ENCODE measurements around the gene NFE2L1. TPM values are rescaled to one million over a fixed set of nuclear protein-coding genes. Genes with fewer than 3 reads are reported as not detected.
A peak's percentile ranks its signal among the peaks of the same experiment; 100 is the strongest.
"Not testable (repeated sequence)": the region's sequence is repeated elsewhere in the genome, so short reads cannot be mapped to it uniquely, and the experiment has no call there.

NFE2L1 gene
- polyA plus RNA-seq, 1 donor, result 302 TPM

DNA sequence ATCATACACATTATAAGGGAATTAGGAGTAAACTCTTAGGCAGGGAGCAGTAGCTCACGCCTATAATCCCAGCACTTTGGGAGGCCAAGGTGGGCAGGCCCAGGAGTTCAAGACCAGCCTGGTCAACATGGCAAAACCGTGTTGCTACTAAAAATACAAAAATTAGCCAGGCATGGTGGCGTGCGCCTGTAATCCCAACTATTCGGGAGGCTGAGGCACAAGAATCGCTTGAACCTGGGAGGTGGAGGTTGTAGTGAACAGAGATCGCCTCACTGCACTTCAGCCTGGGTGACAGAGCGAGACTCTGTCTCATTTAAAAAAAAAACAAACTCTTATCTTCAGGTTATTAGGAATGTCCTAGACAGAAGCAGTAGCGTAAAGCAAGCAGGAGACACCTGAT, 24.7 kb downstream of the NFE2L1 start:
- DNase-seq, result not testable (repeated sequence)

DNA sequence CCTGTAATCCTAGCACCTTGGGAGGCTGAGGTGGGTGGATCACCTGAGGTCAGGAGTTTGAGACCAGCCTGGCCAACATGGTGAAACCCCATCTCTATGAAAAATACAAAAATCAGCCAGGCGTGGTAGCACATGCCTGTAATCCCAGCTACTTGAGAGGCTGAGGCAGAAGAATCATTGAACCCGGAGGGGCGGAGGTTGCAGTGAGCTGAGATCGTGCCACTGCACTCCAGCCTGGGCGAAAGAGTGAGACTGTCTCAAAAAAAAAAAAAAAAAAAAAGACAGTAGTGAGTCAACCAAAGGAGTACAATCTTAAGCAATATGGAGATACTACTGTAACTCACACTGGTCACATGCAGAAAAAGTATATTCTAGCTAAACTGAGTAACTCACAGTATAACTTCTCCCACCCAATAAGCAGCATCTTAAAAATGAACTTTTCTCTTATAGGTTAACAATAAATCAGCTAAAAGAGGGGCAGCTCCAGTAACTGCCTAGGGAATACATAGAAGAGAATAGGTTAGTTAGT, 25.5 kb downstream of the NFE2L1 start:
- not testable (repeated sequence) for DNase-seq

DNA sequence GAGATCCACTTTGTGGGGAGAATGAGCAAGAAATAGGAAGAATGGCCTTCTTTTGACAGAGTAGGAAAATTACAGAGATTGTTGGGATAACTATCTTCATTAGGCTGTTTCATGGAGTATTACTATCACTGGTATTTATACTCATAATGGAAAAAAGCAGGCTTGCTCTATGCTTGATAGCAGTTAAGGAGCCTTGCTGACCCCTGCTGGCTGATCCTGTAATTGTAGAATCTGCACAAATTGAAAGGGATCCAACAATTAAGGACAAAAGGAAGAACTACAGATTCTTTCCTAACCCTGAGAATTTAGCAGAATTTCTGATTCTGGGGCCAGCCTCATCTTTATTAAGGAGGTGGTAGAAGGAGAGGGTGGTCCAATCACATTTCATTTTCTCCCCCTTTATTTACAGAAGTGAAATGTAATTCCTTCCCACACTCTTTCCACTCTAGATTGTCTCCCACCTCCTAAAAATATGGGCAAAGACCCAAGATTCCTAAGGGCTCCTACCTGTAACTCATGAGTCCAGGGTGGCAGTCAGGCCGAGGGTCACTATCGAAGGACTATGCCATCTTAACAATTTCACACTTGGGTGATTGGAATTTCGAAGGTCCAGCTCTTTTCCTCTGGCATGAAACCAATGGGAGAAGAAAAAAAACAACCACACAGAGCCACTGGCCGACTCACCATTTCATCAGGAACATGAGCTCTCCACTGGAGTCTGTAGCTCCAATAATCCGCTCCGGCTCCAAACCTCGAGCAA, 26.3 kb downstream of the NFE2L1 start:
- DNase-seq, result peak; percentile 84

DNA sequence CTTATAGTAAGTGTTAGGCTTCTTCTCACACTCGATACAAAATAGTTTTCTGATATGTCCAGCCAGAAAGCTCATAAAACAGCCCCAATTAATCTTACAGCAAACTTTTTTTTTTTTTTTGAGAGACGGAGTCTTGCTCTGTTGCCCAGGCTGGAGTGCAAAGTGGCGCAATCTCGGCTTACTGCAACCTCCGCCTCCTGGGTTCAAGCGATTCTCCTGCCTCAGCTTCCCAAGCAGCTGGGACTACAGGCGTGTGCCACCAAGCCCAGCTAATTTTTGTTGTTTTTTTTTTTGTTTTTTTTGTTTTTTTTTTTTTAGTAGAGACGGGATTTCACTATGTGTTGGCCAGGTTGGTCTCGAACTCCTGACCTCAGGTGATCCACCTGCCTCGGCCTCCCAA, 29.0 kb downstream of the NFE2L1 start:
- DNase-seq, result not testable (repeated sequence)

DNA sequence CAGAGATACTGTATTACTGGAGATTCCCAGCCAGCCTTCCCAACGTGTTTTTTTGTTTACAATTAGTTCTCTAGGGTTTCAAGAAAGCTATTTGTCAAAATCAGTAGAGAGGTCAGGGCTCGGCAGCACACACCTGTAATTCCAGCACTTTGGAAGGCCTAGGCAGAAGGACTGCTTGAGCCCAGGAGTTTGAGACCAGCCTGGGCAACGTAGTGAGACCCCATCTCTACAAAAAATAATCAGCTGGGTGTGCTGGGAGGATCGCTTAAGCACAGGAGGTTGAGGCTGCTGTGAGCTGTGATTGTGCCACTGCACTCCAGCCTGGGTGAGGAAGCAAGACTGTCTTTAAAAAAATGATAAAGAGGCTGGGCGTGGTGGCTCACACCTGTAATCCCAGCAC, 33.7 kb downstream of the NFE2L1 start:
- no peak for DNase-seq

- no peak for DNase-seq
These were observed 36.8 kb downstream of the NFE2L1 start for GRCh38 chr17:48084932-48085331.

DNA sequence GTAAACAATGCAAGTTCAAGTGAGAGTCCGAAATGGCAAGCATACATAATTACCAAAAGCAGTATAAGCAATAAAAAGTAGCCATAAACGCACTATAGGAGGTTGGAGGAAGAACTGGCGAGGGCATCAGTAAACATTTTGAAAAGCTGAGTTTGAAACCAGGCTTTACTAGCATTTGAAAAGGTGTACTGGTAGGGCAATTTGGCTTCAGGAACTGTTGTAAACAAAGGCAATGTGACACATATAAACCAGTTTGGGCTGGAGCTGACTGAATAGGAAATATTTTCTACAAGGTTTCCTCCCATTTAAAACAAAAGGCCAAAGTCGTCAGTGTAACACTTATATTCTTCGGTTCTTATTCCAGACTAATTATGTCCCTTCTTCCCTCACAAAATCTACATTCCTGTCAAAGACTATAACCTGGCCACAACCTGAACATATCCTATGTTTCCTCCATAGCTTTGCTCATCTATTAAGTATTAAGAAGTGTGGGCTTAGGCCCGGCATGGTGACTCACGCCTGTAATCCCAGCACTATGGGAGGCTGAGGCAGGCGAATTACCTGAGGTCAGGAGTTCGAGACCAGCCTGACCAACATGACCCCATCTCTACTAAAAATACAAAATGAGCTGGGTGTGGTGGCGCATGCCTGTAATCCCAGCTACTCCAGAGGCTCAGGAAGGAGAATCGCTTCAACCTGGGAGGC, 45.3 kb downstream of the NFE2L1 start:
- DNase-seq, result no peak

- DNase-seq, result no peak
These were observed 47.5 kb downstream of the NFE2L1 start for GRCh38 chr17:48095611-48096010.

GRCh38 chr17:48100160-48100559, 52.0 kb downstream of the NFE2L1 start:
- no peak for DNase-seq

DNA sequence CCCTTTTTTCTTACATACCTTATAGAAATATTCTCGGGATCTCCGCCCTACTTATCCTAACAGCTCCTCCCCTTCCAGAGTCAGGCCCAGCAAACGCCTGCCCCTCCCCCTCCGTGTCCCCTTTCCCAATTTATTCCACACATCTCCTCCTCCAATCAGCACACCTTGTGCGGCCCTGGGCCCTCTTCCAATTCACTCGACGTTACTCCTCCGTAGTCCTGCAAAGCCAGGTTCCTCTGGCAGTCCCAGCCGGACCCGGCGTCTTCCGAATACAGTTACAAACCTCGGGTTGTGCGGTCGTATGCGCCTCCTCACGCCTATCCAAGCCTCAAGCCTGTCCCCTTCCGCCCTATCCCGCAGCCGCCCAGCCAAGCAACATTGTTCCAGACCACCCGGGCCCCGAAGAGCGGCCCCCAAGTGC, 52.4 kb downstream of the NFE2L1 start:
- peak; percentile 71 for DNase-seq

DNA sequence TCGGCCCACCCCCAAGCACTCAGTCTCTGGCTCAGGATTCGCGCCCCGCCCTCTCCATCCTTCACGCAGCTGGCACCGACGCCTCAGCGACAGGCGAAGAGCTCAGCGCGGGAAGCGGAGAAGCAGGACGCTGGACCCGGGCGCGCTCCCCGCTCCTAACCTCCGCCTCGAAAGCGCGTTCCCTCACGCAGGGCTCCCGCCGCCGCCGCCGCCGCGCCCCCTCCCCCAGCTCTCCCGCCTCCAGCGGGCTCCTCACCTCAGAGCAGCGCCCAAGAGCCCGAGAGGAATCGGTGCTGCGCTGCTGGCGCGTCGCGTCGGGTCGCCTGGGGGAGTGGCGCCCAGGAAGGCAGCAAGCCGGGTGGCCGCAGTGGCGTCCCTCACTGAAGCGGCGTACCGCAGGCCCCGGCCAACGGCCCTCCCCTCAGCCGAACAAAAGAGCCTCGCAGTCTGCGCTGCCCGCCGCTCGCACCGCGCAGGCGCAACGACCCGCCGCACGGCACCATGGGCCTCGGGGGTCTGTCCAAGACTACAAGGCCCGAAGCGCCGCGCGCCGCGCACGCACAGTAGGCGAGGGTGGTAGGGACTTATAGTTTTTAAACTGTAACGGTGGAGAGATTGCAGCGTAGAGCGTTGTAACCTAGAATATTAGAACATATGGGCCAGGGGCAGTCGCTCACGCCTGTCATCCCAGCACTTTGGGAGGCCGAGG, 53.0 kb downstream of the NFE2L1 start, which contains the start of gene CBX1:
Gene CBX1 (minus strand): TSS at position 467 of the 709 bp plus-strand sequence. CDS start 24,474 bp downstream, outside the sequence.
- peak; percentile 97 for DNase-seq

GRCh38 chr17:48102043-48102750, 54.0 kb downstream of the NFE2L1 start:
- DNase-seq, result no peak

DNA sequence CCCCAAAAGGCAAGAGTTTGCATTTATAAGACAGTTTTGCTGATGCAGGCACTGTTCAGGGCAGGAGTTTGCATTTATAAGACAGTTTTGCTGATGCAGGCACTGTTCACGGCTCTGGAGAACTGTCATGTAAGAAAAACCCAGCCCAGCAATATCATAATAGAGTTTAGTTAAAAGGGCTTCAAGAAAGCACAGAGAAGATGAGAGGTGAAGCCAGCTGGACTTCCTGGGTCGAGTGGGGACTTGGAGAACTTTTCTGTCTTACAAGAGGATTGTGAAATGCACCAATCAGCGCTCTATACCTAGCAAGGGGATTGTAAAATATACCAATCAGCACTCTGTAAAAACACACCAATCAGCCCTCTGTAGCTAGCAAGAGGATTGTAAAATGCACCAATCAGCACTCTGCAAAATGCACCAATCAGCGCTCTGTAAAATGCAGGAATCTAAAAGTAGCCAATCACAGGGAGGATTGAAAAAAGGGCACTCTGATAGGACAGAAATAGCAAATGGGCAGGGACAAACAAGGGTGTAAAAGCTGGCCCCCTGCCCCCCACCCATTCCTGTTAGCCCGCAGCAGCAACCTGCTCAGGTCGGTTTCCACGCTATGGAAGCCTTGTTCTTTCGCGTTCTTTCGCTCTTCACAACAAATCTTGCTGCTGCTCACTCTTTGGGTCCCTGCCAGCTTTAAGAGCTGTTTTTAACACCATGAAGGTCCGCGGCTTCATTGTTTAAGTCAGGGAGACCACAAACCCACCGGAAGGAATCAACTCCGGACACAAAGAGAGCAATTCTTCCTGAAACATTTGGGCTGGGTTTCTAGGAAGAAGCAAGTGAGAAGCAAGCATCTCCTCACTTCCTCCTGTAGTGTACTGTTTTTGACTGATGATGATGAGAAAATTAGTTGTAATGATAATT, 54.9 kb downstream of the NFE2L1 start:
- DNase-seq, result no peak

DNA sequence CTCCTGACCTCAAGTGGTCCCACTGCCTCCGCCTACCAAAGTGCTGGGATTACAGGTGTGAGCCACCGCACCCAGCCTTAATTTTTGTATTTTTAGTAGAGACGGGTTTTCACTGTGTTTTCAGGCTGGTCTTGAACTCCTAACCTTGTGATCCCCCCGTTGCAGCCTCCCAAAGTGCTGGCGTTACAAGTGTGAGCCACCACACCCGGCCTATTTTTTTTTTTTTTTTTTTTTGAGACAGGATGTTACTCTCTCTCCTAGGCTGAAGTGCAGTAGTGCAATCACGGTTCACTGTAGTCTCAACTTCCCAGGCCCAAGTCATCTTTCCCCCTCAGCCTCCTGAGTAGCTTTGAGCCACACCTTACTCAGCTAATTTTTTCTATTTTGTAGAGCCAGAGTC, 56.3 kb downstream of the NFE2L1 start:
- DNase-seq, result no peak

DNA sequence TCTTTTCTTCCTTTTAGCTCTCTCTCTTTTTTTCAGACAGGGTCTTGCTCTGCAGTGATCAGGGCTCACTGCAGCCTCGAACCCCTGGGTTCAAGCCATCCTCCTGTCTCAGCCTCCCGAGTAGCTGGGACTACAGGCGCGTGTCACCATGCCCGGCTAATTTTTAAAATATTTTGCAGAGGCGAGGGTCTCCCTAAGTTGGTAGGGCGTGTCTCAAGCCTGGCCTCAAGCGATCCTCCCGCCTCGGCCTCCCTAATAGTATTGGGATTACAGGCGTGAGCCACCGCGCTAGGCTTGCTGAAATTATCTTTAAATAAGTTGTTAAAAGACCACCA, 58.6 kb downstream of the NFE2L1 start:
- no peak for DNase-seq

GRCh38 chr17:48107137-48108055, 59.2 kb downstream of the NFE2L1 start, which contains the start of gene SNX11:
SNX11 (plus strand) TSS chr17:48107766; CDS start chr17:48112044, 4,278 bp downstream.
- peak; percentile 84 for DNase-seq

DNA sequence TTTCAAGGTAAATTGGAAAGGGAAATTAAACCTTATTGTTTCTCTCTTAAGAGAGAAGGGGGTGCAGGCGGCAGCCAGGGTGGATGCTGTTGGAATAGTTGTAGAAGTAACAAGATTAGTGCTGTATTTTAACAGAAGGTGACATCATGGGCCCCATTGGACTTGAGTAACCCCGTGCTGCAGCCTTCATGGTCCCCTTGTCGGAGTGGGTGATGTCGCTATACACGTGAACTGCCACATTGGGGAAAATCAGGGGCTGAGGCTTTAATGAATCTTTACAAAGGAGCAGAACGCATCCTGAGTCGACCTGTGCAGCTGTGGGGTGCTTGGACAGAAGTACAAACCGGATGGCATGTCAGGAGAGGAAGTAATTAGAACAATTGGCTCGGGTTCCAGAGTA, 62.6 kb downstream of the NFE2L1 start:
- no peak for DNase-seq
